Measurements from ENCODE around the gene DCUN1D2.
A peak's percentile ranks its signal among the peaks of the same experiment; 100 is the strongest.

DCUN1D2 gene

GRCh38 chr13:113518076-113518803, 27.7 kb upstream of the DCUN1D2 start:
- peak in 3 of 4 experiments; percentile 8 to 33 (median 22) for DNase-seq

- no peak for DNase-seq
These were observed 24.3 kb upstream of the DCUN1D2 start for GRCh38 chr13:113514847-113515246.

GRCh38 chr13:113513761-113514160, 23.2 kb upstream of the DCUN1D2 start:
- no peak for DNase-seq

- no peak for DNase-seq
These were observed 20.9 kb upstream of the DCUN1D2 start for GRCh38 chr13:113511361-113511760.

GRCh38 chr13:113510871-113511270, 20.4 kb upstream of the DCUN1D2 start:
- no peak for DNase-seq

GRCh38 chr13:113509989-113510388, 19.5 kb upstream of the DCUN1D2 start:
- no peak for DNase-seq

- peak; percentile 79 to 90 (median 88) for DNase-seq
These were observed 18.2 kb upstream of the DCUN1D2 start for GRCh38 chr13:113508521-113509254.

- DNase-seq: peak in 1 of 4 experiments; percentile 25
These were observed 17.2 kb upstream of the DCUN1D2 start for GRCh38 chr13:113507505-113508345.

GRCh38 chr13:113506871-113507388, 16.4 kb upstream of the DCUN1D2 start:
- DNase-seq: no peak

- DNase-seq: peak; percentile 18 to 69 (median 47)
These were observed 15.6 kb upstream of the DCUN1D2 start for GRCh38 chr13:113506025-113506685.

GRCh38 chr13:113502686-113503085, 12.2 kb upstream of the DCUN1D2 start:
- DNase-seq: no peak

GRCh38 chr13:113500530-113501265, 10.2 kb upstream of the DCUN1D2 start:
- DNase-seq: no peak

- DNase-seq: peak in 1 of 4 experiments; percentile 29
These were observed 9.4 kb upstream of the DCUN1D2 start for GRCh38 chr13:113499936-113500335.

GRCh38 chr13:113498905-113499304, 8.4 kb upstream of the DCUN1D2 start:
- no peak for DNase-seq

- no peak for DNase-seq
These were observed 6.7 kb upstream of the DCUN1D2 start for GRCh38 chr13:113497217-113497616.

- DNase-seq: no peak
These were observed 5.1 kb upstream of the DCUN1D2 start for GRCh38 chr13:113495494-113496210.

GRCh38 chr13:113493315-113493951, 2.9 kb upstream of the DCUN1D2 start:
- DNase-seq: peak; percentile 42 to 82 (median 60)

GRCh38 chr13:113491982-113492381, 1.5 kb upstream of the DCUN1D2 start:
- DNase-seq: no peak

GRCh38 chr13:113491418-113491883, 940 bp upstream of the DCUN1D2 start:
- DNase-seq: peak; percentile 41 to 70 (median 60)
